SKM-1 (cell line): Measurements from ENCODE around the gene DENND1A.

ENCODE experiments used
- DNase-seq: peaks from one replicate; lab custom pipeline; 2025; ENCODE audit not compliant: unreplicated experiment; lab: John Stamatoyannopoulos, UW

Gene DENND1A

DNA sequence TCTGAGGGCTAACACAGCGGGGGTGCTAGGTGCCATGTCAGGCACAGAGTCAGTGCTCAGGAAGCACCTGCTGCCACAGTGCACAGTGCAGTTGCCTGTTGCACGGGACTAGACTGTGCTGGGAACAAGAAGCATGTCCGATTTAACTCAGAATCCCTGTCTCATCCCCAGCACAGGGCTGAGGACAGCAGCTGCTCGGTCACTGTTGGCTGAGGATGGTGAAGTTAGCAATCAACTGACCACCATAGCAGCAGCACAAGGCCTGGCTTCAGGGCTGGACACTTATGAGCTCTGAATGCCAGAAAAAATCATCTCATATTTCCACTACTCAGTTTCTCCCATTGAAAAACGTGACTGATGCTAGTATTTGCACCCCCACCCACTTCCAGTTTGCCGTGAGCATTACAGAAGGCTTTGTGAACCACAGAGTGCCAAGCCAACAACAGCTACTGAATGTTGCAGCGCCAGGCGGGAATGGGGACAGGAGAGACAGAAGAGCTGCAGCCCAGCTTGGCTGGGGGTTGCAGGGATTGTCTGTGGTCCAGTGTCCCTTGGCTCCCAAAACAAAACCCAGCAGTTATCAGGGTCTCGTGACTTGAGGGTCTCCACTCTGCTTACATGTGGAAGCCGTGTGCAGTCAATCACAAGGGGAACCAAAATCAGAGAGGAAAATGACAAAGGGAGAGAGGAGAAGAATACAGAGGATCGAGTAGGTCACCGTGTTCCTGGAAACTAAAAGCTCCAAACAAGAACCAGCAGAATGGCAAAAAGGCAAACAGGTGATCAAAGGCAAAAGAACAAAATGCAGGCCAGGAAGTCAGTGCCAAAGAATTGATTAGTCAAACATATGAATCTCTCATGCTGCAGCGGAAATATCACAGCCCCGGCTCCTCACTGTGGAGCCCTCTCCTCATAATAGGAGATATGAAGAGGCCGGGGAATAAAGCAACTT lies 418.3 kb downstream of the DENND1A start:
- no peak for DNase-seq

DNA sequence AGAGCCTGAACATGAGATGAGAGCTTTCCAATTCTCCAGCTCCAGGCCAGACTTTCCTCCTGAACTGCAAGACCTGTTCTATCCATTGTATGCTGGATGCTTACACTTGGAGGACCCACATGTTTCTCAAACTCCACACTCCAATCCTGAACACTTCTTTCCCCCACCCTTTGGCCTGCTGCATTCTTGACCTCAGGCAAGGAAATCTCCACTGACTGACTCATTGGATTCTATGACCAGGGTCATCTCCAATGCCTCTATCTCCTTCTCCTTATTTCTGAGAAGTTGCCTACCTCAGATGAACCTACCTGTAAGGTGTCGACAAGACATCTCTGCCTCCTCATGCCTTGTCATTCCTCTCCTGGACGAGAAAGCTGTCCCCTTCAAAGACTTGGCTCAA lies 420.3 kb downstream of the DENND1A start:
- DNase-seq, result no peak

DNA sequence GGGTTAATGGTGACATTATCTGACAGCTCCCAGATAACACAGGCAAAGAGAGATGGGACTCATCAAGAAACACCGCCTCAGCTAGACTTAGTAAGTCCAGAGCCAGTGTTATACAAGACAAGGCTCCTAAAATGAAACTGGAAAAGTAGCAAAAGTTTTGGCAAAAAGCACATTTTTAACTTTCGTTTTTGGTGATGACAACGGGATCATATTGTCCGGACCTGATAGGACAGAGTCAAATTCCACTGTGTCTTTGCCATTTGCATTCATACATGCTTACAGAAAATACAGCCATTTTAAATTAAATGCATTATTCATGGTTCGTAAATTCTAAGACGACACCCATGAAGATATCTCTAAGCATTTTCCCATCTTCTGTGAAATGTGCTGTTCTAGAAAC lies 421.9 kb downstream of the DENND1A start:
- DNase-seq, result no peak

DNA sequence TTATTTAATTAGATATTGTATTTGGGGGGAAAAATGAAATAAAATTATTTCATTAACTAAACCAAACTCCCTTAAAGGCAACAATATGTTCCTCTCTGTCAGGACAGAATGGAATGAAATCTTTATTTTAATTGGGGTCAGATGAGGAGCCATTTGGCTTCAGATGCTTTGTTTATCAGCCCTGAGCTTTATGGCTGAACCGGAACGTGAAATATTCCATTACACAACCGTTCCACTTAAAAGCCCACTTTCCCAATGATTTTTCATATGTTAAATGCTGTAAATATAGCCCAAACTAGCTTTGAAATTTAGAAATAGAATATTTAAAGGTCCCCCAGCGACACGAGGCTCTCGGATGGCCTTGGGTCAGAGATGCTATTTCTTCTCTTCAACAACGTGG lies 424.4 kb downstream of the DENND1A start:
- no peak for DNase-seq

DNA sequence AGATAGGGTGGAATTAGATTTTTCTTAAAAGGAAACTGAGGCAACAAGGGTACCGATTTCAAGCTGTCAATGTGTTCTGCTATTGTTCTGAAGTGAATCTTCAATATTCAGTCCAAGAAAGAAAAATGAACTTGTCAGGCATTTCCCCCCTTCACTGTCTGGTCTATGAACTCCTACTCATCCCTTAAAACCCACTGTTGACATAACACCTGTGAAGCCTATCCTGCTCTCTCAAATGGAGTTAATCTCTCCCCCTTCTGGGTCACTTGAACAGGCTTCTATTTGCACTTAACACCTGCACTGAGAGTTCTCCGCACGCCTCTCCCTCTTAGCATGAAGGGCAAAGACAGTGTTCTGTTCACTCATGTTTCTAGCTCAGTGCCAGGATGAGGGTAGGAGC lies 429.6 kb downstream of the DENND1A start:
- DNase-seq, result no peak

DNA sequence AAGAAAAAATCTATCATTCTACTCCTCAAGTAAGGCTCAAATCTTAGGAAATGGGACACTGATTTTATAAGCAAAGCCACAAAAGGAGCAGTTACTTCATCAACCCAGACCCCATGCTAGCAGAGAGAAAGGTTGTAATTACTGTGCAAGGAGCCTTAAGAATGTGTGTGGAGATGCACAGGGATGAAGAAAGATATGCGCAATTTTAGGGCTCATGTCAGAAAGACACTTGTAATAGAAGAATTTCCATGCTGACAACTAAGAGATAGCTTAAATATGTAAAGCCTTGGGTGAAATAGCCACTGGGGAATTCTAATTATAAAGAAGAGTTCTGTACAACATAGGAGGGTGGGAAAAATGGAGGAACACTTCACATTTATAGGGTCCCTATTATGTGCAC lies 432.1 kb downstream of the DENND1A start:
- no peak for DNase-seq

DNA sequence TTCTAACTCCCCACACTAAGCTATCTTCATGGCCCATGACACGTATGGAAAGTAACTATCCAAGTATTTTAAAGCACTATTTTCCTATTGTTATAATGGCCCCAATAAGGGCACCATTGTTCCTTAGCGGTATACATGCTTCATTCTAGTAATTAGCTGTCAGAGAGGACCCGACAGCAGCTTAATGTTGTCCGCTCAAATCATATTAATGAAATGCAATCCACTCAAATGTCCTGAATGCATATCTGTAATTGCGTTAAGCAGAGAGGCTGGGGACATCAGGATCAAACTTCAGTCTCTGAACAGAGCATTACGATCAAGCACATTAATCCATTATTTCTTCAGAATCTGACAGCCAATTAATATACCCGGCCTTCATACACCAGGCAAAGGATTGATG lies 434.2 kb downstream of the DENND1A start:
- no peak for DNase-seq

DNA sequence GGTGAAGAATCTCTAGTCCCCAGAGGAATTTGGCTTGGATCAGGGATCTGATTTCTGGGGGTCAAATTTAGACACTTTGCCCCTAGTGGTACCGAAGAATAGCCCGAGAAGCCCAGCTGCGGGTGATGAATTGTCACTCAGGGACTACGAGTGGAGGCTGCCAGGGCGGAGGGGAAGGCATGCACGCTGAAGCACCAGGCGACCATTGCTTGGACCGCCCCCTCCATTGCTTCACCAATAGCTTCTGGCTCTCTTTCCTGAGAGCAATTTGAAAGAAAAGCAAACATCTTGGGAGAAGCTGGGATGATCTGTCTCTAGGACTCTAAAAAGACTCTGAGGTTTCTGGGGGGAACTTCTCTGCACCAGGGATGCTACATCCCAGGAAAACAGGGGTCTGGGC lies 436.3 kb downstream of the DENND1A start:
- no peak for DNase-seq

DNA sequence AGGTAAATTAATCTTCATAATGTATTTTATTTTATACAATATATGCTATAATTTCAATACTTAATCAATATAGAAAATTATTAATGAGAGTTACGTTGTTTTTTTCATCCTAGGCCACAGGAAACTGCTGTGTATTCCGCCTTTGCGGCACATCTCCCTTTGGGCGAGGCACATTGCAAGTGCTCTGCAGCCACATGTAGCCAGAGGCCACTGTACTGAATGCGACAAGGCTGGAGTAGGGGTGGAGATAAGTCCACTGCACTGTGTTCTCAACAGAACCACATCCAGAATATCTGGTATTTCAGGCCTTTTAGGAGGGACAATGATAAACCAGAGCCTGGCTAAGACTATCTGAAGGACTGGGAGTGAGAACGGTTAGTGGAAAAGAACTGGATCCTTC lies 439.2 kb downstream of the DENND1A start:
- no peak for DNase-seq

DNA sequence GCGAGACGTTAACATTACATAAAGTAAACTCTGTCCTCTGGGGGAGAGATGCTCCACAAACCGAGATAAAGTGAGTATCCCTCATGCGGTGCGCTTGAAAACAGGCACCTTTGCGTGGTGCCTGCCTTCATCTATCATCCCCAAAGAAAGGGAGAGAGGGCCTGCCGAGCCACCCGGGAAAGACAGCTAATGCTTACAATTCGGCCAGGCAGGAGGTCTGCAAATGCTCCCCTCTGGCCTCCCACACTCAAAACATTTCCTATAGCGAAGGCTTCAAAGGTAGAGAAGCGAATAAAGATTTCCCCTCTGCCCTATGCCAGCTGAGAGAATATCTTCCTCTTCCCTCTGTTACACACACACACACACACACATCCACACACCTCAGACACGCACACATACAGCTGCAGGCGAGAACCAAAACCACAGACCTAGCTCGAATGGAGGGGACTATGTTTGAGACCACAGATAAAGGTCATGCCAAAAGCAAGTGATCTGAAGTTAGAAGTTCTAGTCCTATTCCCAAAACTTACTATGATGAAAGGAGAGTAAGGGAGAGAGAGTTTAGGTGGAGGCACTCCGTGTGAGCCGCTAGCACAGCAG lies 441.1 kb downstream of the DENND1A start:
- no peak for DNase-seq

DNA sequence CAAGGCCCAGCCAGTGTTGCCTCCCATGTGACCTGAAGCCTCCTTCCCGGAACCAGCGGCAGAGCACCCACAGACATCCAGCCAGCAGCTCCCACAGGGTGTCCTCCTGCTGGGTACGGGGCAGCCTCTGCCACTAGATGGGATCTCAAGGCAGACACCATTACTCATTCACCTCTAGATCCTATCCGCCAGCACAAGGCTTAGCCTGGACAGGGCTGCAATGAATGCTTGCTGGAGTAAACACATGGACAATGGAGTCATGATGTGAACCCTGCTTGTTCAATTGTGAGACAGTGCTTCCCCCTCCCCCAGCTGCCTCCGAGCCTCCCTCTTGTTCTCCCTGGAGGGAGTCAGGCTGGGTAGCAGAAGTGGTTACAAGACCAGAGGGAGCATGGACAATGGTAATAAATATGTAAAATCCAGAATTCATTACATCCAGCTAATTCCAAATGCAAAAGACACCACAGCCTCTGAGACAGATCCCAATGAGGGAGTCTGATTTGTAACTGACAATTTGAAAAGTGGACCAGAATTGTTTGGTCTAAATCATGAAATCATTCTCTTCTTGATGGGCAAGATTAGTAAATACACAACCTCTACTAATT lies 441.9 kb downstream of the DENND1A start:
- DNase-seq, result no peak

DNA sequence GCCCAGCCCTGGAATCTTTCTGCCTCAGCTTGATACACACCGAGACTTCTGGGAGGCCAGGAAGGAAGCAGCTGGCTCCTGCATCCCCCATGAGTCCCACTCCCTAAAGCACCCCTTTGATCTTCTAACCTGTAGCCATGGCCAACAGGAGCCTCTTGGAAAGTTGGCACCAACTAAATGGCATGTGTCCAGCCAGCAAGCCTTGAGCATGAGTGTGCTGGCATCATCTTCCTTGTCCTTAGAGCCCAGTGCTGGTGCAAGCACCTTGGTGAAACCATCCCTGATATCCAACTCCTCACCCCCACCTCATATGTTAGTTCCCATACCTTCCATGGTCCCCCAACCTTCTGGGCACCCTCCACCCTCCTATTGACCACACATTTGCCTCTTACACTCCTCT lies 443.5 kb downstream of the DENND1A start:
- no peak for DNase-seq

DNA sequence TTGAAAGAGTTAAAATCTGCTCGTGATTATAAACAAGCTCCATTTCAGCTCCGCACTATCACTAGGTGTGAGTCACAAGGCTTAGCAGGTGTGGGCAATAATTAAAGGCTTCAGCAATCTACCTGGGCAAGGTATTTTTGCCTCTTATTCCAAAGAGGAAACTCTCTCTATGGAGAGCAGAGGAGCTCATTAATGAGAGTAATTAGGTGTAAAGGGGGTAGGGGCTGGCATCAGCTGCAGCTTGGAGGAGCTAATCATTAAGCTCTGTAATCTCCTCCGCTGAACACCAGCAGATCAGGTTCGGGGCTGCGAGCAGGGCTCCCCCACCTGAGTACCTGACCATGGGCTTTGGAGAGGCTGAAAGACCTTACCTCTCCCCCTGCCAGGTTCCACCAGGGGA lies 444.7 kb downstream of the DENND1A start:
- no peak for DNase-seq

DNA sequence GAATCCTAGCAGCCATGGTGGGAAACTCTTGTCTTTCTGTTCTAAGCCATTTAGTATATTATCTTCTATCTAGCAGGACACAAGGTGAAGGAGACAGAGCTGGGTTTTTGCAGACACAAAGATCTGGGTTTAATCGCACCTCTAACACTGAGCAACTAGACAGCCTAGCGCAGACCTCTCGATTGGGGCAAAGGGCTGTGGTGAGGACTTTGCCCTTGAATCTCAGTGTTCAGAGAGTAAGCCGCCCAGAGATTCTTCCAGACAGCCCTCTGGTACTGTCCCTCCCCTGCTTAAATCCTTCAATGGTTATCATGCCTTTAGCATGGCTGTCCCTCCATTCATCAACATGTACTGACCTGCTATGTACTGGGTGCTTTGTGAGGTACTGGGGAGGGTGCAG lies 445.8 kb downstream of the DENND1A start:
- no peak for DNase-seq

DNA sequence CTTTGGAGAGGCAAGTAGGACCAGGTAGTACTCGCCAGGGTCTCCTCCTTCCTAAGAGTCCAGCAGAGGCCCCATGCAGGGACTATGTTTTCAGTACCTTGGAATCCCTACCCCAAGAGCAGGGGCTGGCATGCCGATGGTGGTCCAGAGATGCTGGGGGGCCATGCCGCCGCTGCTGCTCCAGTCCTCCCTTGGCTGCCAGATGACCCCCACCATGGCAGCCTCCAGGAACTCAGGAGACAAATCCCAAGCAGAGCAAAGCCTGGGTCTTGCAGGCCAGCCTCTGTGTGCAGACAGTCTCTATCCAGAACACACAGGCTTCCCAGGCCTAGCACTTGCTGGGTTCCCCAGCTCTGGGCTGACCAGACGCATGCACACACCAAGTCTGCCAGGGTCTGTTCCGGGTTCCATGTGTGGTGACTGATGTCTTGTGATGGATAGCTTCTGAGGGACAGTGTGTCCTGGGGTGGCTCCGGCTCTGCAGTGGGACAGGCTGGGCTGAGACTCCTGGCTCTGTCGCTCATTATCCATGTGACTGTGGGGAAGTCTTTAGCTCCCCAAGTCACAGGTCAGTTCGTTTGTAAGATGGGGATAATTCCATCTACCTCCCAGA lies 446.6 kb downstream of the DENND1A start:
- no peak for DNase-seq

DNA sequence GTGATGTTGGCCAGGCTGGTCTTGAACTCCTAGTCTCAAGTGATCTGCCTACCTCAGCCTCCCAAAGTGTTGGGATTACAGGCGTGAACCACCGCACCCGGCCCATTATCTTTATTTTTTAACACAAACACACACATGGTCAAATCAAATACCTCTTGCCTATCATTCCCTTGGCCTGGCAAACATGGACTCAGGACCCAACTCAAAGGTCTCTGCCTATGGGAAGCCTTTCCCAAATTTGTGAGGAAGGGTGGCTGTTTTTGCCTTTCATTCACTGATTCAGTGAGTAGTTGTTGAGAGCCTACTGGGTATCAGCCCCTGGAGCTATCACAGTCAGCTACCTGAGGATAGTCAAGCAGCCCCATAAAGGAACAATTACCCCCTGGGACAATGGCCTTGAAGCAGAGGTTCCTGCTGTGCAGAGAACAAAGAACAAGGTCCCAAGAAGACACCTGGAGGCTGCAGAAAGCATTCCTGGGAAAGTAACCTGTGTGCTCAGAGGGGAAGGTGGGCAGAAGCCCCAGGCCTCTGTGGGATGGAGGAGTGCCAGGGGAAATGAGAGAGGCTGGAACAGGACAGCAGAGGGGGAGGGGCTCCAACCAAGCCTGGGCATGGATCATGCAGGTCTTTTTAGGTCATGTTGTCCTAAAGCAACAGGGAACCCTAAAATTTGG lies 447.5 kb downstream of the DENND1A start:
- no peak for DNase-seq

DNA sequence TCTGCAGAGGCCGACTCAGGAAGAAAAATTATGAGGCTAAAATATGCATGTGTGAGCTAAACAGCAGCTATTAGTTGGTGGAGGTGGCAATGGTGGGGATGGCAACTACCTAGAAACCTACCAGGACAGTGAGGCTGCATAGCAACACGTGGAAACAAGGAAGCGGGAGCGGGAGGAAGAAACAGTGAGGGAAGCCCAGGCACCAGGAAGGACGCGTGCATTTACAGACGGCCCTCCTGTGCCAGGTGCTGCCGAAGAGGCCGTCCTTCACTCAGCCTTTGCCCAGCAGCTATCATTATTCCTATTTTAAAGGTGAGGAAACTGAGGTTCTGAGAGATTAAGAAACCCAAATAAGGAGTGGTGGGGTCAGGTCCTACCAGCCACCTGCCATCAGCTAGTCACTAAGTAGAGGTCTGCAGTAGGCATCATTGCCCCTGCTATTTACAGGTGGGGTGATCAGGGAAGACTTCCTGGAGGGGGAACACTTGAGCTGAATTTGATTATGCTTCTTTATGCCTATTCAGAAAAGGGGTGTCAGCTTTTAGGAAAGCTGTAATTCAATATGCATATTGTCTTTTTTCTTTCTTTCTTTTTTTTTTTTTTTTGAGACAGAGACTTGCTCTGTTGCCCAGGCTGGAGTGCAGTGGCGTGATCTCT lies 448.6 kb downstream of the DENND1A start:
- no peak for DNase-seq

DNA sequence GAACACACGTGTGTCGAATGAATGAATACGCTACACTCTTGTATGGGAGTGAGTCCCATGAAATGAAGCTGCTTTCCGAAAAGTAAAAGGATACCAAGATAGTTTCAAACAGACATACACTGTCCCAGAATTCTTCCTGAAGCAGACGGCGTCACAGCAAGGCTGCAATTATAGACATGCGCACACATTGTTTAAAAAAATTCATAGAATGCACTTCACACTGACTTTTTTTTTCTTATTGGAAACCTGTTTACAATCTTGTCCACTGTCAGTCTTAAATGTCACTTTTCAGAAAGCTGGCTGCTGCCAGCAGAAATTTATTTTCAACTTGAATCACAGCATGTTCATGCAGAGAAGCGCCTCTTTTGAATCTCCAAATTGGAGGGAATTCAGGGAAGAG lies 449.1 kb downstream of the DENND1A start:
- no peak for DNase-seq

DNA sequence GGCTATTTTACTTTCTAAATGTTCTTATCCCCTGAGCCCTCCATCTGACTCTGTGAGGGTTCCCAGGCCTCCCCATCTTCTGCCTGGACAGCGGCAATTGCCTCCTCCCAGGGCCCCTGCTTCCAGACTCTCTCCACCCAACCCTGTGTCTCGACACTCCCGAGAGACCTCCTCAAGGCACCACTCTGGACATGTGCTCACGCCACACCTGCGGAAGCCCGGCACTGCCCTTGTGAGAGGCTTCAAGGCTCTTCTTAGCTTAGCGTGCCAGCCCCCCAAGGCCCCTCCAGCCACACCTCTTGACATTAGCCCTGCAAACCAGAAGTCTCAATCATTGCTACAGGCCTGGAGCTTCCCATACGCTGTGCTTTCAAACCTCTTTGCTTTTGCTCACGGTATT lies 449.8 kb downstream of the DENND1A start:
- no peak for DNase-seq

DNA sequence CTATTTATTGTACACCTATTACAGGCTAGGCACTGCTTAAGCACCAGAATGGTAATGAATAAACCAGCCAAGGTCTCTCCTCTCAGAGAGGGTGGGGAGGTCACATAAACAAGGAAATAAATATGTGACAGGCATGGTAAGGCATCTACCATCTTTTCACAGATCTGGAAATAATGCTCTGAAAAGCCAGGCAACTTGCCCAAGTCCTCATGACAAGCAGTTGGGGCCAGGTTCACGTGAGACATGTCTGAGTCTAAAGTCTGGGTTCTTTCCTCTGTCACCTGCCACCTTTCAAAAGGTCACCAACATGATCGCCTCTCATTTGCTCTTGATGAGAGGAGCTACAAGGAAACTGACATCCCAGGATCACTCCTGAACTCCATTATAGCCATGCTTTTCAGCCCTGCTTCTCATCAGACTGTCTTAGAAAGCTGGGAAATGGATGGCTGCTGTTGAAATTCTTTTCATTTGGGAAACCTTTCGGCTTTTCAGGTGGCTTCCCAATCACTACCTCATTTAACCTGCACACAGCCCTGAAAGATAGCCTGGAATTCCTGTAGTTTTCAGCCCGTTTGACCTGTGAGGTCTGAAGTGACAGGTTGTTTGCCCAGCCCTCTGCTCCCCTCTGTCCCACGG lies 450.8 kb downstream of the DENND1A start:
- no peak for DNase-seq
